ENCODE measurements around the gene EEA1.

GRCh38 chr12:92899386-92900001 is 29.6 kb downstream of the EEA1 start:
- TF ChIP-seq CTCF (IDR thresholded peaks at IDR 0.05) (no peak), POLR2A (IDR thresholded peaks at IDR 0.05) (no peak)

Data from lower leg skin (tissue), 3 donors.